ENCODE results near the gene JMJD1C. TPM values are rescaled to one million over a fixed set of nuclear protein-coding genes. Genes with fewer than 3 reads are reported as not detected.

The JMJD1C gene
- total RNA-seq, 6 experiments from 2014 or later, result 29.0 to 36.7 (median 32.8) TPM

DNA sequence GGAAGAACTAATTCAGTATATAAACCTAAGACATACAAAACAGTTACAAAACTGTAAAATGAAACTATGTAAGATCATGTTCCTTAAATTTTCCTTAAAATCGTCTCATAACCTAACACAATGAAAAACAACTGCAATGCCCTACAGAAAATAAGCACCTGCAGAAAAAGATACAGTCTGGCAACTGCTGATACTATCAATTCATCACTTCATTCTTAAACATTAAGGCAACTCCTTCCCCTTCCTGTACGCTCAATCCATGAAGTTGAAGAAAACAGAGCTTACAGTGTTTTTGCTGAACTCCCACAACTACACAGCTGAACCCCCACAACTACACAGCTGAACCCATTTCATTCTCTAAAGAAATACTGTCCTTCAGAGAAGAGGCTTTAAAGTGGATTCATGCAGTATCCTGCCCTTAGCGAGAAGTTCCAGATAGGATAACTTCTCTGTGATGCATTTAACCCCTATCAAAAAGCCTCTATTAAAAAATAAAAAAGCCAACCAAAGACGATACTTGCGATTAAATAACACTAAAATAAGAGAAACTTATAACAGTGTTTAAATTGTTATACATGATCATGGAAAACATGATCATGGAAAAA, 50.0 kb downstream of the JMJD1C start:
- Mint-ChIP-seq H3K9me3 (no peaks in the 10 kb centered on the region), H3K27ac (peak overlapping the region; percentile 71), H3K36me3 (ENCODE audit: low read depth) (peaks cover 2% of the 10 kb centered on the region), H3K4me1 (ENCODE audit: low read depth) (peaks cover 61% of the 10 kb centered on the region), H3K27me3 (ENCODE audit: insufficient read depth) (no peaks in the 10 kb centered on the region), H3K4me3 (peak overlapping the region; percentile 77)
- TF ChIP-seq, protein P1, sequence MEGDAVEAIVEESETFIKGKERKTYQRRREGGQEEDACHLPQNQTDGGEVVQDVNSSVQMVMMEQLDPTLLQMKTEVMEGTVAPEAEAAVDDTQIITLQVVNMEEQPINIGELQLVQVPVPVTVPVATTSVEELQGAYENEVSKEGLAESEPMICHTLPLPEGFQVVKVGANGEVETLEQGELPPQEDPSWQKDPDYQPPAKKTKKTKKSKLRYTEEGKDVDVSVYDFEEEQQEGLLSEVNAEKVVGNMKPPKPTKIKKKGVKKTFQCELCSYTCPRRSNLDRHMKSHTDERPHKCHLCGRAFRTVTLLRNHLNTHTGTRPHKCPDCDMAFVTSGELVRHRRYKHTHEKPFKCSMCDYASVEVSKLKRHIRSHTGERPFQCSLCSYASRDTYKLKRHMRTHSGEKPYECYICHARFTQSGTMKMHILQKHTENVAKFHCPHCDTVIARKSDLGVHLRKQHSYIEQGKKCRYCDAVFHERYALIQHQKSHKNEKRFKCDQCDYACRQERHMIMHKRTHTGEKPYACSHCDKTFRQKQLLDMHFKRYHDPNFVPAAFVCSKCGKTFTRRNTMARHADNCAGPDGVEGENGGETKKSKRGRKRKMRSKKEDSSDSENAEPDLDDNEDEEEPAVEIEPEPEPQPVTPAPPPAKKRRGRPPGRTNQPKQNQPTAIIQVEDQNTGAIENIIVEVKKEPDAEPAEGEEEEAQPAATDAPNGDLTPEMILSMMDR (IDR thresholded peaks at IDR 0.05), result no peak
- no peak for DNase-seq

DNA sequence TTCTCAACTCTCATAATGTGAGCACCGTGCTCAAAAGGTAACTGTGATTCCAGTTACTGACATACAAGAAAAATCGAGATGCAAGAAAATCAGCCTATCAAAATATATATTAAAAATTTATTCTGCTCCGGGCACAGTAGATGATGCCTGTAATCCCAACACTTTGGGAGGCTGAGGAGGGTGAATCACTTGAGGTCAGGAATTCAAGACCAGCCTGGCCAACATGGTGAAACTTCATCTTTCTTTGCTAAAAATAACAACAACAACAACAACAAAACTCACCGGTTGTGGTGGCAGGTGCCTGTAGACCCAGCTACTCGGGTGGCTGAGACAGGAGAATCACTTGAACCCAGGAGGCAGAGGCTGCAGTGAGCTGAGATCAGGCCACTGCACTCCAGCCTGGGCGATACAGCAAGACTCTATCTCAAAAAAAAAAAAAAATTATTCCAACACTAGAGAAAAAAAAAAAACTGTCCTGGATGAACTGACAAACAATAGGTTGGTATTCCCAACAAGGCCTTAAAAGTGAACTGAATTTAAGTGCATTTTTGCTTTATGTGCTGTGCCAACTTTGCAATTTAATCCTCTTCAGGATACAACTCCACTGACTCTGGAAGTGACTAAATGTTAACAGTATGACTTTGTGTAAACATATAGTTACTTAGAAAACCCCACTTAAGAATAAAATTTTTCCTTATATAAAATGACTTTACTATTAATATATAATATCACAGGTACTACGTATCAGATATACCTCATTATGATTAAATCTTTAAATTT, 51.1 kb downstream of the JMJD1C start:
- Mint-ChIP-seq H3K36me3 (ENCODE audit: low read depth) (no peaks in the 10 kb centered on the region; the same call in 1 of the 2 replicates), H3K9me3 (no peaks in the 10 kb centered on the region), H3K27ac (peak overlapping the region; percentile 74), H3K4me3 (peak overlapping the region; percentile 64), H3K27me3 (ENCODE audit: insufficient read depth) (no peaks in the 10 kb centered on the region), H3K4me1 (ENCODE audit: low read depth) (peaks cover 72% of the 10 kb centered on the region)
- TF ChIP-seq, protein P1 (IDR thresholded peaks at IDR 0.05), result no peak
- peak; percentile 56 for DNase-seq

DNA sequence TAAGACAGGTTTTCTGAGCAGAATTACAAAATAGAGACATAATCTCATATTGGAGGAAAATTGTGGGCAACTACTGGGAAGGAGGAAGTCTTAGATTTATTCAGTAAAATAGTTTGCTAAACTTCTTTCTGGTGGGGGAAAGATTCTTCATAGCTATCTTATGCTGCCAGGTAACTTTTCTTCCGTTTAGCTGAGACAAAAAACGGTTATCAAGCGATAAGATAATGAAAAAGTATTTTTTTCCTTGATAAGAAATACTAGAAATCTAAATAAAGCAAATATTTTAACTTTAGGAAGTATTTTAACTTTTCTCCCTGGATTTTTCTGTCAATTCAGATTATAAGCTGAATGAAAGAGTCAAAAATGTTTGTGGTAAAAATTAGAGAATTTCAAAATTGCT, 52.3 kb downstream of the JMJD1C start:
- H3K4me1 Mint-ChIP-seq (ENCODE audit: low read depth), result peaks cover 83% of the 10 kb centered on the region
- TF ChIP-seq, protein P1 (IDR thresholded peaks at IDR 0.05), result no peak
- no peak overlapping the region for H3K4me3 Mint-ChIP-seq
- no peaks in the 10 kb centered on the region for H3K27me3 Mint-ChIP-seq (ENCODE audit: insufficient read depth)
- DNase-seq, result no peak
- H3K9me3 Mint-ChIP-seq, result no peaks in the 10 kb centered on the region
- H3K36me3 Mint-ChIP-seq (ENCODE audit: low read depth), result no peaks in the 10 kb centered on the region; the same call in 1 of the 2 replicates
- no peak overlapping the region for H3K27ac Mint-ChIP-seq

DNA sequence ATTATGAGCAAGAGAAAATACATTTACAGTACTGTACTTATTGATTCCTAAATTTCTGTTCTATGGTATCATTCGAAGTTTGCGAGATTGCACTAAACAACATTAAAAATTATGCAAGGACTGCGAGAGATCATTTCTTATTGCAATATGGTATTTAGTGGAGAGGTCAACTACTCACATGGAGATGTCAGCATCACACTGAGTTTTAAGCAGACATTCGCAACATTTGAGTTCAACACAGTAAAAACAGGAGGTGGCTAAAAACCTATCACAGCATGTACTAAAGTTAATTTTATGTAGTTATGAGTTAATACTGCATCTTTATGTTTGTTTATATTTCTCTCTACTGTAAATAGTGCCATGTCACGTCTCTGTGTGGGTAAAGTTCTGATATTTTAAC, 53.5 kb downstream of the JMJD1C start:
- H3K27ac Mint-ChIP-seq, result no peak overlapping the region
- H3K36me3 Mint-ChIP-seq (ENCODE audit: low read depth), result peaks cover 5% of the 10 kb centered on the region
- TF ChIP-seq, protein P1 (IDR thresholded peaks at IDR 0.05), result no peak
- no peak for DNase-seq
- no peaks in the 10 kb centered on the region for H3K9me3 Mint-ChIP-seq
- peaks cover 78% of the 10 kb centered on the region for H3K4me1 Mint-ChIP-seq (ENCODE audit: low read depth)
- no peaks in the 10 kb centered on the region for H3K27me3 Mint-ChIP-seq (ENCODE audit: insufficient read depth)
- H3K4me3 Mint-ChIP-seq, result no peak overlapping the region

DNA sequence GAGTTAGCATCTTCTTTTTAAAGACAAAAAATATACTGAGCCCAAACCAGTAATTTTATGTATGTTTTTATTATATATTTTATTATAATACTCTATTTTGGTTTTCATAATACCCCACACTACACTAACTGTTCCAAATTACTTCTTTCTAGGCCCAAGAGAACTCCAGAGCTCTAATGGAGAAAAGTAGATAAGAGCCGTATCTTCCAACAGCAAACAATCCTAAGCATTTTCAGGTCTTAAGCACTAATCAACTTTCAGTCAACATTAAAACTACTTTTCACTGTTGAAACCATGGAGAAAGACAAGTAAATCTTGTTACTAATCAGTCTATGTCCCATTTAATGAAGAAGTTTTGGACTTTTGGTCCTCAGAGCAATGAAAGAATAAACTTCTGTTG, 55.1 kb downstream of the JMJD1C start:
- H3K9me3 Mint-ChIP-seq, result no peaks in the 10 kb centered on the region
- peaks cover 6% of the 10 kb centered on the region for H3K36me3 Mint-ChIP-seq (ENCODE audit: low read depth)
- no peak overlapping the region for H3K4me3 Mint-ChIP-seq
- no peaks in the 10 kb centered on the region for H3K27me3 Mint-ChIP-seq (ENCODE audit: insufficient read depth)
- H3K4me1 Mint-ChIP-seq (ENCODE audit: low read depth), result peaks cover 63% of the 10 kb centered on the region
- no peak for DNase-seq
- H3K27ac Mint-ChIP-seq, result peak overlapping the region; percentile 33; the same call in 1 of the 2 replicates
- TF ChIP-seq, protein P1 (IDR thresholded peaks at IDR 0.05), result no peak
